NOMO-1 treated with dmso at 0.1 percent for 144 hours (cell line): ENCODE results near the gene PPP1R13B.
"Not testable (repeated sequence)": the region's sequence is repeated elsewhere in the genome, so short reads cannot be mapped to it uniquely, and the experiment has no call there.

Experiments
- DNase-seq: peaks from one replicate; lab custom pipeline; 2025; ENCODE audit not compliant: unreplicated experiment; lab: John Stamatoyannopoulos, UW

PPP1R13B gene

DNA sequence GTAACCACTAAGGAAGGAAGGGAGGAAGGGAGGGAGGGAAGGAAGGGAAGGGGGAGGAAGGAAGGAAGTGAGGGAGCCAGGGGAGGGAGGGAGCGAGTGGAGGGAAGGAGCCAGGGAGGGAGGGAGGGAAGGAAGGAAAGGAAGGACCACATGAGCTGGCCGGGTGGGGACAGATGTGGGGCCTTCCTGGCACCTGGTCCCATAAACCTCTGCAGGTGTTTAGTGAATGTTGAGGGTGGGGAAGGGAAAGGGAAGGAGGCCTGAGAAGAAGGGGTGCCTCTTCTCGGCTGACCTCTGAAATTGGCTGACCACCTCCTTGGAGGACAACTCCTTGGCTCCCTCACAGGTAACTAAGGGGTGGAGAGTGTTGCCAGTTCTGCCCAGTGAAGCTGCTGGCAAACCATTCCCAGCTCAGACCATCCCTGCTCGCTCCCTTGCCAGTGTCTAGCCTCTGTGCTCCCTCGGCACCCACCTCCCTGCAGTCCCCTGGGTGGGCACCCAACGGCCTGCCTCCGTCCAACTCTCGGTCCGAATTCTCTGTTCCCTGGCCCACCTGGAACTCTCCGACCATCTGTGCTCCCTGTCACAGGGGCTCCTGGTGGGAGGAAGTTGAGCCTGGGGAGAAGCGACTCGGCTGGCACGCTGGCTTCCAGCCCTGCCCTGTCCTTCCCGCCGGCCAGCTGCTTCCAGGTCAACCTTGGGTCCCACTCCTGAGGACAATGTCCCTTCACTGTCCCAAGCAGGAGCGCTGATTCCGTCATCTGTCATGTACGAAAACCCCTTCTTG is 12.2 kb upstream of the PPP1R13B start:
- no peak for DNase-seq

DNA sequence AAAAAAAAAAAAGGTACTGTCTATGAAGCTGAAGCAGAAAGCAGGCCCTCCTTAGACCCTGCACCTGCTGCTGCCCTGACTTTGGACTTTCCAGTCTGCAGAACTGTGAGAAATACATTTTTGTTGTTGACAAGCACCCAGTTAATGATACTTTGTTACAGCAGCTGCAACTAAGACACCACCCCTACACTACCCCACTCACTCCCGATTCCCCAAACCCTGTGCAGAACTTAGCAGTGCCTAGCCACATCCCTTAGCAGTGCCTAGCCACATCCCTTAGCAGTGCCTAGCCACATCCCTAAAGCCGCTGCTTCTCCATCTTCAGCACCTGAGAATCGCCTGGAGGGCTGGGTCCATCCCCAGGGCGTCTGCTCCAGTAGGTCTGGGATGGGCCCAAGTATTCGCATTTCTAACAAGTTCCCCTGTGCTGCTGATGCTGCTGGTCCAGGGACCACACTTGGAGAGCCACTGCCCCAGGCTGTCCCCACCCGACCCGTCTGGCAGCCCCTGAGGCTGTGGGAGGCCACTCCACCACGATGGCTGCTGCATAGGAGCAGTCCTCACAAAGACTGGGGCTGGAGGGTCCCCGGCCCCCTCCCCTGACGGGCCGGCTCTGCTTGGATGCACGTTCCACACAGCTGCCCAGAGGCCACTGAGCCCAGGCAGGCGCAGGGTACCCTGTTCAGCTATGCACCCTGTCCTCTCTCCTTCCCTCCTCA is 10.8 kb upstream of the PPP1R13B start:
- no peak for DNase-seq

DNA sequence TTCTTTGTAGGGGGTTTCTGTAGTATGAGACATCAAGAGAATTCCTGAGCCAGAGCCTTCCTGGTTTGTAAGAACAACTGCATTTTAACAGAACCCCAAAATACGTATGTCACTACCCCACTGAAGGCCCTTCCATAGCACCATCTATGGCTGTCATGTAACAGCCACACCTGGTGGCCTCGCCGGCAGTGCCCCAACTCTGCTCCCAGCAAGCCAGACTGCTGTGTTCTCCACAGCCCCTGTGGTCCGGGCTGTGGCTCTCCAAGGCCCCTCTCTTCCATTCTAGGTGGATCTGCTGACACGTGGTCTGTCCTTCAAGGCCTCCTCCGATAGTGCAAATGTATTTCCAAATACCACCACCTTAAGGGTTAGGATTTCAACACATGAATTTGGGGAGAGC is 9.9 kb upstream of the PPP1R13B start:
- DNase-seq, result no peak

DNA sequence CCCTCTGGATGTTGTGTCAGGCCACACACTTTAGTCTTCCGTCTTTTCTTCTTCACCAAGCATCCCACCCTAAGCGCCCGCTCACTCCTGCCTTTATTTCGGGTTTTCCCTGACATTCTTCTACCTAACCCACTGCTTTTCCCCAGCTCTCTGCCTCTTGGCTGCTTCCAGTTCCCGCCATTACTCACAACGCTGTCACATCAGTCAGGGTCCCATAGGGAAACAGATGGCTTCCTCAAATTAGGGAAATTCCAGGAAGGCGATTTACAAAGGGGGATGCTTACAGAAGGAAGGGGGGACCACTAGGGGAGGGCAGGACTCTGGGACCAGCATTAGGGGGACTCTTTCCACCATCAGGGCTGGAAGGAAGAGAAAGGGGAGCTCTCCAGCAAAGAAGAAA is 9.2 kb upstream of the PPP1R13B start:
- no peak for DNase-seq

DNA sequence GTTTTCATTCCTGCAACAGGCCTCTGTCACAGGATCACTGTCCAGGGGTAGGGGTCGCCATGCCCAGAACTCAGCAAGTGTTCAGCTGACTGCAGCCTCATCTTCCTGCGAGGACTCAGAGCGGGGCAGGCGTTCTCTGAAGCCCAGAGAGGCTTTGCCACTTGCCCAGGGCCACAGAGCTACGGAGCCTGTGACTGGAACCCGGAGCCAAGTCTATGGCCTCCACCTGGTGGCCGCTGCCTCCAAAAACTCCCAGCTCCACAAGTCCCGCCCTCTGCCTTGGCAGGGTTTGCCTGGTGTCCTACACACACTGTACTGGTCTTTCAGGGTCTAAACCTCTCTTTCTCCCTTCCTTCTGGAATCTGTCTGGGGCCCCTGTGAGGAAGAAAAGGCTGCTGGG is 8.7 kb upstream of the PPP1R13B start:
- DNase-seq, result no peak

DNA sequence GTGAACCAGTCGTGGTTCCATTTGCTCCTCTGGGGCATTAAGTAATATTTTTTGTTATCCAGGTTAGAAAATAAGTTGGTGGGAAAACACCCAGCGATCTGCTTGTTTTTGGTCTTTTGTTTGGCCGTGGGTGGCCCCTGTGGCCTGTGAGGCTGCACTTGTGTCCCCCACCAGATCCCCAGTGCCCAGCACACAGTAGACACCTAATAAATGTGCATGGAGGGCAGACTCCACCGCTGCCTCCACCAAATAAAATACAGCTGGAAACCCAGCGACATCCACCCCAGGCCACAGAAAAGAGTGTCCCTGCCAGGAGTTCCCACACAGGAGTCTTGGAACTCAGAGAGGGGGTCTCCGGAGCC is 8.3 kb upstream of the PPP1R13B start:
- no peak for DNase-seq

DNA sequence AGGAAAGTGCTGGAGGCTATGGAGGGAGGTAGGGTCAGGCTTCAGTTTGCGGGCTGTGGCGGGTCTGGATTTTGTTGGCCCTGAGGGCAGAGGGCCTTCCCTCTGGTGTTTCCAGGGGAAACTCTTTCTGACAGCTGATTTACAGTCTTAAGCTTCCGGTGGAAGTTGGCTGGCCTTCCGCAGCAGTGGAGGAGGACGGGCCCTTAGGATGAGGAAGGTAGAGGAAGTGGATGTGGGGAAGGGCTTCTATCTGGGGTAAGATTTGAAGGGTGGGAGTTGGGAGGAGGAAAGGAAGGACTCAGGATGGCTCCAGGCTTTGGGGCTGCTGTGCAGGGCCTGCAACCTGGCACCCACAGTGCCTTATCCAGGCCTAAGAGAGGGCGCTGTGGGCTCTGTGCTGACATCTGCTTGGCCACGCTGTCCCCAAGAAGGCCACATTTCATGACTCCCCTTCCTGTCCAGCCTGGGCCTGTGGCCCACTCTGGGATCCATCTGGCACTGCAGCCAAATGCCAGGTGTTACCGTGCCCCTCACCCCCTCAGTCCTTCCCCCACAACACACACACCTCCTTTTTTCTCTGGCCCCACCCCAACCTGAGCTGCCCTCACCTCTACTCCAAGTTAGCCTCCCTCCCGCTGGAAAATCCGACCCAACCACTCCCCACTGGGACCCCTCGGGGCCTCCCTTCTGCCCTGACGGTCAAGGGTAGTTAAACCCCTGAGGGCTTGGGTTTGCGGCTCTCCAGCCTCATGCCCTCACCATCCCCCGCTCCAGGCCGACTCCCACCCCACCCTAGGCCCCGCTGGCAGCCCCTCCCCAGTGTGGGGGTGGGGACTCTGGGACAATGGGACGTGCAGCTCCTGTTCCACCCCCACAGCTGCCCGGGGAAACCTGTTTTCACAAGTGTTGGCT is 7.7 kb upstream of the PPP1R13B start:
- DNase-seq, result no peak

DNA sequence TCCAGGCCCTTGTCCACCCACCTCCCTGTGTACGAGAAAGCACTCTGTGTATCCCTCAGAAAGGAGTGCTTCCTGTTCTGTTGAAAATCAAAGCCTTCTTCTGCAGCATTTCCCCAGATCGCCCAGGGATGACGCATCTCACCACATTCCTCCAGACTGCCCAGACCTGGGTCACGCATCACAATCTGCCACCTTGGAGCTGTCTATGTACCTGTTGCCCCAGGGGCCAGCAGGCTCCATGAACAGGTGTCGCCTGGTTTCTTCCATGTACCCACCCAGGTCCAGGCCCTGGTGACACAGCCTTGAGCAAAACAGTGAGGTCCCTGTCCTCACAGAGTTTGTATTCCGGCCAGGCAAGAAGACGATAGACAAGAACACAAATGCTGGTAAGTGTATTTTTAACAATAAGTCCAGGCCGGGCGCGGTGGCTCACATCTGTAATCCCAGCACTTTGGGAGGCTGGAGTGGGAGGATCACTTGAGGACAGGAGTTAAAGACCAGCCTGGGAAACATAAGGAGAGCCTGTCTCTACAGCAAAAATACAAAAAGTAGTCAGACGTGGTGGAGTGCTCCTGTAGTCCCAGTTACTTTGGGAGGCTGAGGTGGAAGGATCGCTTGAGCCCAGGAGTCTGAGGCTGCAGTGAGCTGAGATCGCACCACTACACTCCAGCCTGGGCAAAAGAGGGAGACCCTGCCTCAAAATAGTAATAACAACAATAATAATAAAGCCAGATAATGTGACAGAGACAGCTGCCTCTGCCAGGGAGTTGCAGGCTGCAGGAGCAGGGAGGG is 6.8 kb upstream of the PPP1R13B start:
- DNase-seq, result no peak

DNA sequence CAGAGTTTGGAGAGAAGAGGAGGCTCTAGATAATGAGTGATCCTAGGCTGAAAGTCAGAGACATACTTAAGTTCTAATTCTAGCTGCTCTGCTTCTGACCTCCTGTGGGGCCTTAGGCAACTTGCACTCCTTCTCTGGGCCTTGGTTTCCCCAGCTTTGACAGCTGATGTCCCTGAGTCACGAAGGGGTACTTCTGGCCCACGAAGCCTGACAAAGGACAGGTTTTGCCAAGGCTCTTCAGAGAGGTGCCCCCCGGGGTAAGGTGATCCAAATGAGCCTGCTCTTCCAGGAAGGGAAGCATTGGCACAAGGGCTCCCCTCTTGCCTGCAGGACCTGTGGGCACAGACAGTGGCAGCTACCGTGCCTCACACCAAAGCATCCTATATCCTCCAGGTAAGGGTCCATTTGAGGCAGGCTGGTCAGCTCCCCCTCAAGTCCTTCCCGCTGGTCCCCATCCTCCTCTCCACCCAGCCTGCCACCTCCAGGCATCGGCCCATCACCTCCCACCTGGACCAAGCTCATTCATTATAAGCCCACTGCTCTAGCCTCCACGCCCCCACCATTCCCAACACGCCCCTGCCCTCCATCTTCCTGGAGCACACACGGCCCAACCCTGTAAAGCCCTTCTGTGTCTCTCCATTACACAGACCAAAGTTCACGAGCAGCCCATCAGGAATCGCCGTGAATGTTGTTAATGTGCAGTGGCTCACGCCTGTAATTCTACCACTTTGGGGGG is 1.9 kb upstream of the PPP1R13B start:
- DNase-seq, result no peak

DNA sequence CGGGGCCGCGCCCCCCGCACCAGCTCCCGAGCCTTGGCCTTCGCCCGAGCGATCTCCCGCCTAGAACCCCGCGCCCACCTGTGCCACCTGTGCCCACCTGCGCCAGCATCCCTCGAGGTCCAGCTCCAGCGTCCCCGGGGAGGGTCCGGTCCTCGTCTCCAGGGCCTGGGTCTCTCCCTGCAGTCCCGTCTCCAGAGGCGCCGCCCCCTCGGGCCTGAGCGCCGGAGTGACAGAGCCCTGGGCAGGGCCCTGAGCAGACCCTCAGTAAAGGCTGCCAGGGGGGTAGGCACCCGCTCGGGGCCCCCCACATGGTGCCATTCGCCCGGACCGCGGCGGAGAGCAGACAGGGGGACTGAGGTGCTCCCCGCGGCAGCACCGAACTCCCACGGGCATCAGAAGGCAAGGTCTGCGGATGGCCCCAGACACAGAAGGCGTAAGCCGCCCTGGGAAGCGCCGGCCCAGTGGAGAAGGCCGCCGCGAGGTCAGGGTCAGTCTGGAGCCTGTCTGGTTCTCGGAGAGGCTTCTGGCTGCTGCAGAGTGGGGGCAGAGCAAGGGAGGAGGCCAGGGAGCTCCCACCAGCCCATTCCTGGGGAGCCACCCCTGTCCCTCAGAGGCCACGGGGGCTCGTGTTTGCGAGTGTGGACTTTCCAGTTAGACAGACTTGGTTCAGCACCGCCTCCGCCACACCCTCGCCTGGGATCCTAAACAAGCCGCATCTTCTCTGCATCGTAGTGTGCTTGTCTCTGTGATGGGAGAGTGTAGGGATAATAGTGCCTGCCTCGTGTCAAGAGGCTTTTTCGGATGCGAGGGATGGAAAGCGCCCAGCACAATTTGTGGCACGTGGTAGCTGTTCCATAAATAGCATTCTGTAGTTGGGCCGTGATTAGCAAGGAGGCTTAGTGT is 1.1 kb upstream of the PPP1R13B start:
- no peak for DNase-seq

DNA sequence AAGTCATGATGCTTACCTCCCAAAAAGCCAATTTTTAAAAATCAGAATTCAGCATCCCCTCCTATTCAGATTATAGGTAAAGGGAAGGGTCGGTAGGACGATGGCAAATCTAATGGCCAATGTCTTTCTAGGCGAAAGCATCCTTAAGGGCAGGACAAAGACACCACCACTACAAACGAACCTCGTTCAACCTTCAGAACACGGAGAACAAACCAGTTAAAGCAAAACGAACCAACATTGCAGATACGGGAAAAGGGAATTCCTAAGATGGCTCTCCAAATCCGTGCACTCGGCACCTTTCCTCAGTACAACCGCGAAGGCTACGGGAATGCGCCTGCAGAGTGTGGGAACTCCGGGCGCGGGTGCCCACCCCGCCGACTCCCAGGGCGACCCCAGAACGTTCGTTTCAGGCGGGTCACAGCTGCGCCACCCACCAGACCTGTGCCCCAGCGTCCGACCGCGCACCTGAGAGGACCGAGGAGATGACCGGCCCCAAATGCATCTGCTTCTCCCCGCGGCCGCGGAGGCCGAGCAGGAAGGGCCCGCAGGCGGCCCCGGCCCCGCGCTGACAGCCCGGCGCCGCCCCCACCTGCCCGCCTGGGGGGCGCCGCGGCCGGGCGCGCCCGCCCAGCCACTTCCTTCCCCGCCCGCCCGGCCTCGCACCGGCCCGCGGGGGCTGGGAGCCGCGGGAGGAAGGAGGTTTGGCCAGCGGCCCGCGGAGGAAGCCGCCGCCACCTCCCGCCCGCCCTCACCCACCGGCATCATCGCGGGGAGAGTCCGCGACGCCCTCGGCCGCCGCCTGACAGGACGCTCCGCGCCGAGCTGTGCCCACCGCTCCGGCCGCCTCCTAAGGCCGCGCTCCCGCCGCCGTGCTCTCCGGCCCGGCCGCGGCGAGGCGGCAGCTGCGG is 578 bp downstream of the PPP1R13B start:
- DNase-seq, result no peak

DNA sequence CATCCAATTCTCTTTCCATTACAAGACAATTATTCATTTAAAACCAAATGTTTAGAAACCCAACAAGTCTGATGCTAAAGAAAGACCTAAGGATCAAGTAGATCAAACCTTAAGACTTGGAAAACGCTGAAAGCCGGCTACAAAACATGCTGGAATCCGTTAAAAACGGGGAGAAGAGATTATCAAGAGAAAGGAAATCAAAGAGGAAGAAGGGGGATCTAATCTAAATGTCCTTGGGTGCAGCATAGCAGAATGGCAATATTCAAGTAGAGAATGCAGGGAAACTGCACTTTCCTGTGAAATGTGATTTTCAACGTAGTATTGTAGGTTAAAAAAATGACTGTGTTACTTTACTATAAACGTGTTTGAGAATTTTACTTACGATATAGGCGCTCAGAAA is 1.3 kb downstream of the PPP1R13B start:
- no peak for DNase-seq

DNA sequence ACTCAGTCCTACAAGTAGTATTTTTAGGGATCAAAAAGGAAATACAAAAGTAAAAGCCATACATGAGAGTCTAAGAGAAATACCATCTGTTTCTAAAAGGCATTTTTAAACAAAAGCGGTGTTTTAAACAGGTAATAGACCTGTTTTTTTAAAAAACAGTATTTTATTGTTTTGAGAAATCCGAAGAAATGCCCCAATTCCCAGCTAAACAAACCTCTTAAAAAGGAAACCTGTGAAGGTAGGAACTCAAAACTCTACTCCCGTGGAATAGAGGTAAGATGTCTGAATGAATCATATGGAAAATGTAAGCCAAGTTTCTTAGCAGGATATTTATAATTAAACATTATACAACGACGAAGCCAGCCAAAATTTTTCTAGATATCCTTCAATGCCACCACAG is 2.0 kb downstream of the PPP1R13B start:
- no peak for DNase-seq

DNA sequence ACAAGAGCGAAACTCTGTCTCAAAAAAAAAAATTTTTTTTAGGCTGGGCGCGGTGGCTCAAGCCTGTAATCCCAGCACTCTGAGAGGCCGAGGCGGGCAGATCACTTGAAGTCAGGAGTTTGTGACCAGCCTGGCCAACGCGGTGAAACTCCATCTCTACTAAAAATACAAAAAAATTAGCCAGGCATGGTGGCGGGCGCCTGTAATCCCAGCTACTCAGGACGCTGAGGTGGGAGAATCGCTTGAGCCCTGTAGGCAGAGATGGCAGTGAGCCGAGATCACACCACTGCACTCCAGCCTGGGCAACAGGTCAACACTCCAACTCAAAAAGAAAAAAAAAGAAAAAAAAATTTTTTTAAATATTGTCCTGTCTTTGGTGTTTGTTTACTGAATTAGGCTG is 6.1 kb downstream of the PPP1R13B start:
- not testable (repeated sequence) for DNase-seq

DNA sequence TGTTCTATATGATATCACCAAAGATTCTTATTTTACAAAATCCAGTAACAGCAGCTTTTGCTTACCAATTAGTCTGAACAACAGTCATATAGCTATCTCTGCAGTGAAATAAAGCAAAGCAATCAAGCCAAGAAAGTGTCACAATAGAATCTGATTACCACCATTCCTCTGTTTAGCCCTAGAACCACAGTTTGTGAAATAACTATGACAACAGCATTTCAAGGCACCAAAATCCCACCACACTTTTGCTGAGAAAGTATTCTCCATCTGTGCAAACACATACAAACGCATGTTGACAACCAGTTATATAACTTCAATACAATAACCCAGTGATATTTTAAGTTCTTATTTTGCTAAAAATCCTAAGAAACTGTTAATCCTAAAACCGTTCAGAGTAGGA is 7.4 kb downstream of the PPP1R13B start:
- DNase-seq, result no peak

DNA sequence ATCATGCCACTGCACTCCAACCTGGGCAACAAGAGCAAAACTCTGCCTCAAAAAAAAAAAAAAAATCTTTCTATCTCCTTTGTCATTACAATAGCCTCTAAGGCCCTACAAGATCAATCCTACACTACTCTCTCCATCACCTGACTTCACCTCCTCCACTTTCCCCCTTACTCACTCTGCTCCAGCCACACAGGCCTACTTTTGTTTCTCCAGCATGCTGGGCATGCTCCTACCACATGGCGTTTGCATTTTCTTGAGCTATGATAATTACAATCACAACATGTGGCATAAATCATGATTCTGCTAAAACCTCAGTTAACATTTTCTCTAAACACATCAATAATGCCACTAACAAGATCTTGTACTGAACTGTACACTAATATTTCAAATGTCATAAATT is 7.8 kb downstream of the PPP1R13B start:
- DNase-seq, result no peak

DNA sequence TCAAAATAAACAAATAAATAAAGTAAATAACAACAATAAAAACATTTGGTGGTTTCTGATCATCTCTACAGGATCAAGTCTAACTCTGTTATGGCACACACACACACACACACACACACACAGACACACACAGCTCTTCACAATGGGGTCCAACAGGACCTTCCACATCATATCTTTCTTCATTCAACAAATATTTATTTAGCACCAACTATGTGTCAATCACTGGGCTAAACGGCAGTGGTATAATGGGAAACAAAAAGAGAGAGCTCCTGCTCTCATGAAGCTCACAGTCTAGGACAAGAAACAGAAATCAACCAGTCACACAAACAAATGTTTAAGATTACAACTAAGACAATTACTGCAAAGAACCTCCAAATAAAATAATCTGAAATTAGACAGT is 9.3 kb downstream of the PPP1R13B start:
- DNase-seq, result no peak
